ENCODE data around the gene EIF2S1. TPM values are rescaled to one million over a fixed set of nuclear protein-coding genes. Genes with fewer than 3 reads are reported as not detected.
"Not testable (repeated sequence)": the region's sequence is repeated elsewhere in the genome, so short reads cannot be mapped to it uniquely, and the experiment has no call there.

The EIF2S1 gene
- polyA plus RNA-seq (ENCODE audit: insufficient read length in 4 of 4) = 100 to 1,000 TPM in 2 of 4 donors, 10 to 100 TPM in 2; 82.5 to 111 (median 94.3) TPM

DNA sequence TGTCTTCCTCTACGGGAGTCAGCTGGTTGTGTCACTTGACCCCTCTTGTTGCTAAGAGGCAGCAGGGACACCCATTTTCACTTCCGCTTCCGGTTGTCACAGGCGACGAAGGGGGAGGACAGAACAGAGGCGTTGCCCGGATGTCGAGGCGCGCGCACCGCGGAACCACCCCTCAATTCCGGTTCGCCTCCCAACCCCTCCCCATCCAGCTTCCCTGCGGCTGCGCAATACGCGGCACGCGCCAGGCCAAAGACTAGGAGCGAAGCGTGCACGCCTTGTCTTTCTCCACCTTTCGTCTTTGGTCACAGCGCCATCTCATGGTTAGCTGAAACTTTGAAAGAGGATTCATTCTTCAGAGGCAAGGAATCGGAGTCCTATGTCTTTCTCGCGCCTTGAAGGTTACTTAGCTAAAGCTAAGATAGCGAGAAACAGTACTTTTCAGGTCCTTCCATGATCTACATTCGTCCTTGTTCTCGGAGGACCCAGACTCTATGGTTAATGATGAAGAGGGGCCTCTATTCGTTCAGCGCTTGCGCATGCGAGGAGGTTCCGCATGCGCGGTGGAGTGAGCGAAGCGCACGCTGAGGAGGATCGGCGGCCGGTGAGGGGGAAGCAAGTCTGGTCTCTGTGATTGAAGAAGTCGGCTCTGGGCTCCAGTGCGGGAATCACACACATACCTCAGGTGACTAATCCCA is at the start of gene EIF2S1, which contains the start of gene ATP6V1D:
TSS of gene EIF2S1 (plus strand) at position 554 of the 695 bp plus-strand sequence. CDS start 4,440 bp downstream, outside the sequence.
TSS of gene ATP6V1D (minus strand) at position 30 of the 695 bp plus-strand sequence. CDS start 106 bp downstream, outside the sequence.
- peak; percentile 97 to 99 (median 98) for DNase-seq (ENCODE audit: low read depth in 4 of 4, low spot score in 3 of 4)

DNA sequence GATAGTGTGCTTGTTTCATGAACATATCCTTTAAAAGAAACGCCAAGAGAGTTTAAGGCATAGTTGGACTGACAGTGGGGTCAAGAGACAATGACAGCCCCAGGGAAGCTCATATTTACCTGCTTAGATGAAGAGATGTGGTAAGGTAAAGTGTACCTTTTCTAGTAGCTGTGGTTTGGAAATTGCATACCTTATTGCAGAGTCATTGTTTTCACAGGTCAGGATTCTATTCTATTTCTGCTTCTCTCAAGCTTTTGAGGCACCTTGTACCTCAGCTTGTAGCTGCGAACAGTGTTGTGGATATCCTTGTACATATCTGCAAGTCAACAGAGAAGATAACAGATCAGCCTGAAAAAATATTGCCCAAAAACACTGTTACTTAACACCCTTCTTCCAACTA is 48.3 kb upstream of the EIF2S1 start:
- DNase-seq (ENCODE audit: low read depth in 4 of 4, low spot score in 3 of 4) = no peak

DNA sequence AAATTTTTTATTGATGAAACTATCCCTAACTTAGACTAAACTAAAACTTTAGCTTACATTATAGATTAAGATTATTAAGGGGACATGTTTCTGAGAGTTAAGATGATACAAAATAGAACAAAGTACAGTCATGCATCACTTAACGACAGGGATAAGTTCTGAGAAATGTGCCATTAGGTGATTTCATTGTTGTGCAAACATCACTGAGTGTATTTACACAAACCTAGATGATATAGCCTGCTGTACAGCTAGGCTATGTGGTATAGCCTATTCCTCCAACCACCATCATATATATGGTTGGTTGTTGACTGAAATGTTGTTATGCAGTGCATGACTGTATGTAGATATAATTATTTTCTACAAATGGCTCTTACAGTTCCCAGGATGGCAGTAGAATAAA is 47.0 kb upstream of the EIF2S1 start:
- no peak for DNase-seq (ENCODE audit: low read depth in 4 of 4, low spot score in 3 of 4)

DNA sequence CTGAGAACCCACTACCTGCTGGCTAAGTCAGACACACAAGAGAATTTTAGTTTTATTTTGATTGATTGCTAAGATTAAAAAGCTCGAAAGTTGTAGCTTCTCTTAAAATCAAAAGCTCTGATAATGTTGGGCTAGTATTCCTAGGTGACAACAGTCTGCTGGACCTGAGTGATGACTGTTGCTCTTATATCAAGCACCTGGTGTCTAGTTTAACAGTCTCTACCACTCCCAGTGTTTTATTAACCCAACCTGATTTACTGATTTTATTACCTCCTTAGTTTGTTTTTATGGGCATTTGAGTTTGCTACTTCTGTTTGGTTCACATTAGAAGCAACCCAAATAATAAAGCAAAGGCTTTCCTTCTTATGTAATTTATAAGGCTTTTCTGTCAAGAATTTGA is 42.3 kb upstream of the EIF2S1 start:
- no peak for DNase-seq (ENCODE audit: low read depth in 4 of 4, low spot score in 3 of 4)

DNA sequence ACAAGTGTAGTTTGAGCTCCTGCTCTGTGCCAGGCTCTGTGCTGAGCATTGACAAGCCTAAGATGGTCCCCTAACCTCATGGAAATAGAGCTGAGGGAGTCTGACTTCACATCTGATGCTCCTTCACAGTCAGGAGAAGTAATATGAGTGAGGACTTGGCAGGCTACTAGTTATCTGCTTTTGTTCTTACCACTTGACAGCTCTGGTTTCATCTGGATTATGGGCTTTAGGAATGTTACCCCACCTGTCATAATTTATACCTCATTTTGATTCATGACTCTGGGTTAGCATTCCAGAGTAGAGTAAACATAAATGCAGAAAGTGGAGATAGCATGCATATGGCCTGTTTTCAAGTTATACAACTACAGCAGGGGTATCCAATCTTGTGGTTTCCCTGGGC is 41.0 kb upstream of the EIF2S1 start:
- DNase-seq (ENCODE audit: low read depth in 4 of 4, low spot score in 3 of 4) = no peak

DNA sequence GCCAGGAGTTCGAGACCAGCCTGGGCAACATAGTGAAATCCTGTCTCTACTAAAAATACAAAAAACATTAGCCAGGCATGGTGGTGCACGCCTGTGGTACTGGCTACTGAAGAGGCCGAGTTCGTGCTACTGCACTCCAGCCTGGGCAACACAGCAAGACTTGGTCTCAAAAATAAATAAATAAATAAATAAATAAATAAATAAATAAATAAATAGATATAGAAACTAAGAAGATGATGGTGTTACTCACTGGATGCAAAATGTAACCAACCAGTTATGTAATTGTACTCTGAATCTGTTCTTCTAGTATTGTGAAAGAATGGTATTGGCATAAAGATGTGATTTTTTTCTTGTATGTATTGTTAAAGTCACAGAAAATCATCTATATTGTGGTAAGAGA is 30.5 kb upstream of the EIF2S1 start:
- DNase-seq (ENCODE audit: low read depth in 4 of 4, low spot score in 3 of 4) = not testable (repeated sequence)

DNA sequence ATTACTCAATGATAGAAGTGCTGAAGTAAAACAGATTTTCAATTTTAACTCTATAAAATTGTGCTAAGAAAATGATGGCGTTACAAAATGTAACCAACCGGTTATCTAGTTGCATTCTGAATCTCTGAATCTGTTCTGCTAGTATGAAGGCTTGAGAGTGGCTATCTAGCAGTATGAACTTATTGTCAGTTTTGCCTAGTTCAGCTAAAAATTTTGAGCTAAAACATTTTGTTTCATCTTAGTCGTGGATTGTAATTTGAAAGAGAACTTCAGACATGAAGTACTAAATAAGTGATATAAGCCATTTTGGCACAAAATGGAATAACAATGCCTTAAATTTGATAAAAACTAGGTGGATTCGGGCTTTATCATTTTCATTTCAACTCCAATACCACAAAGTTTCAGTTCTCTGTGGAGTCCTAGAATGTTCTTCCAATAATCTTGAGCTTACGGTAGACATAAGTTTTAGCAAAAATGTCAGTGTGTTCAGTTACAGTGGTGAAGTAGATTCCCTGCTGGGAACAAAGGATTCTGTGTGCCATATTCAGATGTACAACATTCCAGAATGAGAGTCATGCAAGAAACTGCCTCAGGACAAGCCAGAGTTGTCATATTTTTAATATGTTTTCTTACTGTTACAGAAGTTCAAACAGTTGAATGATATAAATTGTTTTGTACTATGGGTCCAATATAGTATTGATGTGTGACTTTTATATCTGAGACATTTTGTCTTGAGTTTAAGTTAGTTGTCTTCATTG is 28.6 kb upstream of the EIF2S1 start:
- DNase-seq (ENCODE audit: low read depth in 4 of 4, low spot score in 3 of 4) = no peak

DNA sequence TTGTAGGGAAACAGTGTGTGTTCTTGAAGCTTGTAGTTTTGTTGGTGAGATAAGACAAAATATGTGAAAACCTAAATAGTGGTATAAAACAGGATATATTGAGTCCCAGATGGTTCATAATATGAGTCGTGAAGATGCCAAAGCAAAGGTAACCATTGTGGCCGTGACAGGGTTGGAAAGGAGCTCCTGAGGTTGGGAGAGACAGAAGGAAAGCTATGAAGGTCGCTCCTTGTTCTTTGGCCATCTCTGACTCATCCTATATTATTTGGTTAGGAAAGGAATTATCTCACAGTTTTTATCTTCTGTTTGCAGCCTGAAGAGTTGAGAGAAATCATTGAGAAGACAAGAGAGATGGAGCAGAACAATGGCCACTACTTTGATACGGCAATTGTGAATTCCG is 27.7 kb upstream of the EIF2S1 start:
- no peak for DNase-seq (ENCODE audit: low read depth in 4 of 4, low spot score in 3 of 4)

DNA sequence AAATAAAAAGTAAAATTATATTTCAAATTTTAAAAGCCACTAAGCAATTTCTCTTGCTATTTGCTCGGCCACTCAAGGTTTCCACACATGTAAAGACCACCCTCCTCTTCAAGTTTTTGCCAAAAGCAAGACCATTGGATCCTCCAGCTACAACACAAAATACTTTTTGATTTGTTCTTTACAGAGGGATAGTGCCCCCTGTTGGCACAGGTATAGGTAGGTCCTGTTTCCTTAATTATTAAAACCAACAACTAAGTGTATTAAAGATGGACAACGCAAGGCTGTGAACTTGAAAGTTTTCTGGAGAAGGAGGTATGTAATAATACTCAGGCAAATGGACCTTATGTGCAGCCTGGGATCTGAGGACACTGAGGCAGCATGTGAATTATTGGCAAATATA is 24.3 kb upstream of the EIF2S1 start:
- DNase-seq (ENCODE audit: low read depth in 4 of 4, low spot score in 3 of 4) = no peak

DNA sequence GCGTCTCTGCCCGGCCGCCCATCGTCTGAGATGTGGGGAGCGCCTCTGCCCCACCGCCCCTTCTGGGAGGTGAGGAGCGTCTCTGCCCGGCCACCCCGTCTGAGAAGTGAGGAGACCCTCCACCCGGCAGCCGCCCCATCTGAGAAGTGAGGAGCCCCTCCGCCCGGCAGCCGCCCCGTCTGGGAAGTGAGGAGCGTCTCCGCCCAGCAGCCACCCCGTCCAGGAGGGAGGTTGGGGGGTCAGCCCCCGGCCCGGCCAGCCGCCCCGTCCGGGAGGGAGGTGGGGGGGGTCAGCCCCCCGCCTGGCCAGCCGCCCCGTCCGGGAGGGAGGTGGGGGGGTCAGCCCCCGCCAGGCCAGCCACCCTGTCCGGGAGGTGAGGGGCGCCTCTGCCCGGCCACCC is 18.9 kb upstream of the EIF2S1 start:
- not testable (repeated sequence) for DNase-seq (ENCODE audit: low read depth in 4 of 4, low spot score in 3 of 4)

DNA sequence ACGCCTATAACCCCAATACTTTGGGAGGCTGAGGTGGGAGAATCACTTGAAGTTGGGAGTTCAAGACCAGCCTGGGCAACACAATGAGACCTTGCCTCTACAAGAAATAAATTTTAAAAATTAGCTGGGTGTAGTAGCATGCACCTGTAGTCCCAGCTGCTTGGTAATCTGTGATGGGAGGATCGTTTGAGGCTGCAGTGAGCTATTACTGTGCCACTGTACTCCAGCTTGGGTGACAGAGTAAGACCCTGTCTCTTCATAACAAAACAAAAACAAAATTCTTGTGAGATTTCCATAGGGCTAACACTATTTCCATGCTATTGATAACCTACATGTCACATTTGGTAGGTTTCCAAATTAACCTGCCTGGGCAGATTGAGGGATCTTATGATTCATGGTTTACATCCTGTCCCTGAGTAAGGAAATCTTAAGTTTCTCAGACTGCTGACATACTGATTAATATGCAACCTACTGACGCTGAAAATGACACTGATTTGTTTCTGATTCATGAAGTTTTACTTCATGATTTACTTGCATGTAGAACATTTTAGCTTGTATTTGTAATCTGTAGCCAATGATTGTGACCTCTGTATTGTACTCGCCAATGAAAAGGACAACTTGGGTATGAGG is 16.4 kb upstream of the EIF2S1 start:
- DNase-seq (ENCODE audit: low read depth in 4 of 4, low spot score in 3 of 4) = no peak

DNA sequence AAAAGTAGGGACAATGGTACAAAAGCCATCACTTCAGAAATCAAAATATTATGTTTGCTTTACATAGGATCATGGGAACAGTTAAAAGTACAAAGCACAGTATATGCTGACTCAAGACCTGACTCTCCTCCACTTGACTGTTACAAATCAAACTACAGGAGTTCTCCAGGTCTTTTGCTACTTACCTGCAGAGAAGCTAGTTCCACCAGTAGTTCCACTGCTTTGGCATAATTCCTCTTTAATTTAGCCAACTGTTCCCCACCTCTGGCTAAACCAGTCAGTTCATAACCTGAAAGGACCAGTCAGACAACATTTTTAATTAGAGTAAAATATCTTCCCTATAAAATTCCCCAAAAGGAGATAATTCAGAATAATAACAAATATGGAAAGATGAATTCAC is 14.5 kb upstream of the EIF2S1 start:
- DNase-seq (ENCODE audit: low read depth in 4 of 4, low spot score in 3 of 4) = no peak

DNA sequence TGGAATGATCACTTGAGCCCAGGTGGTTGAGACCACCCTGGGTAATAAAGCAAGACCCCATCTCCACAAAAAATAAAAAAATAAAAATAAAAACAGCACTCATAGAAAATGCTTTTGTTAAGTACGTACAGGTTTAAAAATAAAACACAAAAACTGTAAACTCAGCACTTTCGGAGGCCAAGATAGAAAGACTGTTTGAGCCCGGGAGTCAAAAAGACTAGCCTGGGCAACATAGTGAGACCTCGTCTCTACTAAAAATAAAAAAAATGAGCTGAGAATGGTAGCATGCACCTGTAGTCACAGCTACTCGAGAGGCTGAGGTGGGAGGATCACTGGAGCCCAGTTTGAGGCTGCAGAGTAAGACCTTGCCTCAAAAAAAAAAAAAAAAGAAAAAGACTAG is 8.1 kb upstream of the EIF2S1 start:
- DNase-seq (ENCODE audit: low read depth in 4 of 4, low spot score in 3 of 4) = no peak

DNA sequence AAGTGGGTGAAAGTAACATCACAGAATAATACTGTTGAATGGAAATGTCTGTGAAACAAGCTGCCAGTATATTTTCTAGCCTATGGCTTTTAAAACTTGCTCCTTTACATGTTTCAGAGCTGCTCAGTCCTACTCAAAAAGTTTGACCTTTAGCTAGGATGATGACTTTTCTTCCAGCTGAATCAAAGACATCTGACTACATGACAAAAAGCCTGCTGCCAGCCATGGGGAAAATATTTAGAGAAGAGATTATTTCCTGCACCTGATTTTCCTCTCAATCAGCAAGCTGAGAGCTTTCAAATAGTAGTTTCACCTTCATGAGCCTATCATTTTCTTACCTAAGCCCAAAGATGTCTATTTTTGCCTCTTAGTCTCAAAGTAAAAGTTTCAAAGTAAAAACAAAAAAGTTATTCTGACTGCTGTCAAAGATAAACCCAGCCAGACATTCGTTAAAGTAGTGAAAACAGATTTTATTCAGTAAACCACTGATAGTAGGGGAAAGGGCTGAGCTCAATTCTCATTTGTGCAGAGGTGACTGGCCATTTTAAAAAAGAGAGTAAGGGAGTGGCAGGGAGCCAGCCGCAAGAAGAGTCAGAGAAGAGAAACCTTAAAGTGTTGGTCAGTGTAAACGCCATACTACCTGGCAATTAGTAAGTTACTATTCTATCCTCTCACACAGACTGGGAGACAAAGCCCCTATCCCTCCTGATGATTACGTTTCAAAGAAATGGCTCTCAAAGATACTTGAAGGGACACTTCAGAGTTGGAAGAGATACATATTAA is 2.8 kb upstream of the EIF2S1 start:
- no peak for DNase-seq (ENCODE audit: low read depth in 4 of 4, low spot score in 3 of 4)

DNA sequence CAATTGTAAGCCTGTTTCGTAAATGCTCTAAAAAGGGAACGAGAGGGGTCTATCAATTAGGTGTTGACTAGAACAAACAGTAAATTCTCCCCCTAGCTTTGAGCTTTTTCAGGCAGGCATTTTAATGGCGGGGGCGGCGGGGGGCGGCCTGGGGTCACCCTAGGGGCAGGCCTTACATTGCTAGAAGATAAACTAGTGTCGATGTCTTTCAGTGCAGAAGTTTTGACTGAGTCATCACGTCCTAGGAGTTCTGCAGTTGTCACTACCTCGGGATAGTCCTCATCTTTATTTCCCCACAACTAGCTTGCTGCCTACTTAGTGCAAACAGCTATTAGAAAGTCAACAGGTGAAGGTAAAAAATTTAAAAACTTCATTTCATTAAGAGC is 2.2 kb upstream of the EIF2S1 start:
- no peak for DNase-seq (ENCODE audit: low read depth in 4 of 4, low spot score in 3 of 4)

DNA sequence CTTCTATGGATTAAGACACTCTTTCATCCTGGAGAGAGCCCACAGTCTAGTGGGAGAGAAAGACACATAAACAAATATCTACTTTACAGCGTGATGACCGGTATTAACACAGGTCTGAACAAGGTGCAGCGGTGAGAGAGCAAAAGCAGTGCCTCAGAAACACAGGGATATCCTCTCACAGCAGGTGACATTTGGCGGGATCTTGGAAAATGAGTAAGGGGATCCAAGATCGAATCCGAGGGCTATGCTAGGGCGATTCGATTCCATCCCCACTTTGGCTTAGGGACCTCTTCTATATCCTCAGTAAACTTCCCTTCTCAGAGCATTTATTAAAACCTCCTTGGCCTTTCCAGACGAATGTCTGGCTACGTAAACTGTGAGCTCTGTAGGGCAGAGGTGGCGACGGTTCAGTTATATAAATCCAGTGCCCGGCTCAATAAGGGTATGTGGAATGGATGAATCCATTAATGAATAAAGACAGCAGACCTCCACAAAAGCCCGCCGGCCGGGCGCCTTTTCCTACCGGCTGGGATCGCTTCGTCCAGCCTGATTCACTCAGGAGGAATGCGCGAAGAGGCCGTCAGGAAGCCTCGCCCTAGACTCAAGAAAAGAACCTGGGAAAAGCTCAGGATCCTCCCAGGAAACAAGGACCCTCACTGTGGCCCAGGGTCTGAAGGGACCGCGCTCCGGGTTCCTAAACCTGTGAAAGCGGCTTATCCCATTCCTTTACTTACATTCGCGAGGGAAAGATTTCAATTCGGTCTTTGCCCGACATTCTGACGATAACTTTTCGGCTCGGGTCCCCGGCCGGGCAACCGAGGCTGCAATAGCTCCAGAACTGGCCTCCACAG is 979 bp upstream of the EIF2S1 start:
- DNase-seq (ENCODE audit: low read depth in 4 of 4, low spot score in 3 of 4) = no peak

DNA sequence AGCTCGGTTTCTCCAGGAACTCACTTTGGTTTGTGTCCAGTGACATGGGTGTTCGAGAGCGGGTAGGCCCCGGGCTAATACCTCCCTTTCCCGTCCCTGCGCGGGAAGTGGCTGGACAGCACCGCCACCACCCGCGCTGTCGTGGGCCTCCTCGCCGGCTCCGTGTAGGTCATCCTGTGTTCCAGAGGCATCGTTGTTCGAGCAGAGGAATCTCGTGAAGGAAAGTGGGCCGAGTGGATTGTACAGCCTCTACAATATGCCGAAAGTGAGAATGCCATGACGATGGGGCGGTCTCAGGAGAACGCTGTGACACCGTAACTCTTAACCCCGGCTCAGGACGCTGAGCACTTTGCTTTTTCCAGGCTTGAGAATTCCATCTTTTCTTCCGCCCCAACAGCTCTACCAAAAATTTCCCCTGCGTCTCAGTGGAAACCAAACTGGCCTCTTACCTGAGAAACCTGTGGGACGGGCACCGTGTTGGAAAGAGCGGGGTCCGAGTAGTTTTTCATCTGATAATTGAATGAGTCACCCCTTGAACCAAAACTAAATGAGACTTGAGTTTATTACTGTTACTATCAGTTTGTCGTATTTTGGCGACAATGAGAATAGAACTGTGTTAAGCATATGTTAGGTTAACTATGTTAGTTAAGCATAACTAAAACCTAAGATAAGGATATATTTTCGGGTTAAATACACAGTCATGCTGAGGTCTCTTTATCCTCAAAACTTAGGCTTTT is 510 bp downstream of the EIF2S1 start:
- peak in 1 of 4 donors; percentile 1 for DNase-seq (ENCODE audit: low read depth in 4 of 4, low spot score in 3 of 4)

DNA sequence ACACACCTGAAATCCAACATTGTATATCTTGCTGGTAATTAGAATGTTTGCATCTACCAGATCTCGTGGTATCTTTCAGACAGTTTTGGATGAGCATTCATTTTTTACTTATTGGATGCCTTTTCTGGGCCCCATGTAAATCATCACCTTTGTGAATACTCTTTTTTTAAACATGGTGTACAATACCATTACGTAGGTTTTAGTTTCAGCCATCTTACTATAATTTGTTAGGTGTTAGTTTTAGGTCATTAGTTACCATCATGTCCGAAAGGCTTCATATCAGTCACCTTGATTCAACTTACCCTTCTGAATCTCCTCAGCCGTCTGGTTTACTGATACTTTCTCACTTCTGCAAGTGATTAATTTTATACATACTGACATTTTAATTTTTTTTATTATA is 5.3 kb downstream of the EIF2S1 start:
- DNase-seq (ENCODE audit: low read depth in 4 of 4, low spot score in 3 of 4) = no peak

DNA sequence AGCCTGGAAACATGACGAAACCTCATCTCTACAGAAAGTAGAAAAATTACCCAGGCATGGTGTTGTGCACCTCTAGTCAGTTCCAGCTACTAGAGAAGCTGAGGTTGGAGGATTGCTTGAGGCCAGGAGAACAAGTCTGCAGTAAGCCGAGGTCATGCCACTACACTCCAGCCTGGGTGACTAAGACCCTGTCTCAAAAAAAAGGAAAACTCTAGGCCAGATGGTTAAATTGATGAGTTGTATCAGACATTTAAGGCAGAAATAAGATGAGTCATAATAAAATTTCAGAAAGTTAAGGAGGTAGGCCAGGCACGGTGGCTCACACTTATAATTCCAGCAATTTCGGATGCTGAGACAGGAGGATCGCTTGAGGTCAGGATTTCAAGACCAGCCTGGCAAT is 10.7 kb downstream of the EIF2S1 start:
- no peak for DNase-seq (ENCODE audit: low read depth in 4 of 4, low spot score in 3 of 4)
